GM18868 (cell line): ENCODE measurements around the gene THY1.
"Not testable (repeated sequence)": the region's sequence is repeated elsewhere in the genome, so short reads cannot be mapped to it uniquely, and the experiment has no call there.

ENCODE experiments used
- ATAC-seq: cut with Tn5 transposase; IDR thresholded peaks from one replicate; pipeline ENCODE4 v1.9.1; 2021; ENCODE audit warnings: mild to moderate bottlenecking, moderate library complexity; ENCODE audit not compliant: unreplicated experiment

Gene THY1

GRCh38 chr11:119446434-119446833, 23.5 kb upstream of the THY1 start:
- no peak for ATAC-seq

- no peak for ATAC-seq
Measured at GRCh38 chr11:119445850-119446249, 22.9 kb upstream of the THY1 start.

- ATAC-seq = no peak
Measured at GRCh38 chr11:119445379-119445778, 22.4 kb upstream of the THY1 start.

GRCh38 chr11:119441898-119442243, 18.9 kb upstream of the THY1 start:
- ATAC-seq = no peak

GRCh38 chr11:119438599-119438998, 15.6 kb upstream of the THY1 start:
- ATAC-seq = no peak

- not testable (repeated sequence) for ATAC-seq
Measured at GRCh38 chr11:119437521-119437920, 14.5 kb upstream of the THY1 start.

- no peak for ATAC-seq
Measured at GRCh38 chr11:119436711-119437110, 13.7 kb upstream of the THY1 start.

- no peak for ATAC-seq
Measured at GRCh38 chr11:119436093-119436492, 13.1 kb upstream of the THY1 start.

GRCh38 chr11:119434591-119435330, 11.8 kb upstream of the THY1 start:
- no peak for ATAC-seq

GRCh38 chr11:119433358-119433725, 10.4 kb upstream of the THY1 start:
- no peak for ATAC-seq

- no peak for ATAC-seq
Measured at GRCh38 chr11:119432484-119433357, 9.7 kb upstream of the THY1 start.

GRCh38 chr11:119431523-119431922, 8.6 kb upstream of the THY1 start:
- no peak for ATAC-seq

GRCh38 chr11:119427279-119427678, 4.3 kb upstream of the THY1 start:
- ATAC-seq = no peak

- ATAC-seq = no peak
Measured at GRCh38 chr11:119426142-119426541, 3.2 kb upstream of the THY1 start.

GRCh38 chr11:119424775-119425174, 1.8 kb upstream of the THY1 start:
- ATAC-seq = no peak

GRCh38 chr11:119424276-119424675, 1.3 kb upstream of the THY1 start:
- no peak for ATAC-seq

GRCh38 chr11:119423509-119424254, 710 bp upstream of the THY1 start:
- ATAC-seq = no peak

- no peak for ATAC-seq
Measured at GRCh38 chr11:119421941-119422808, 797 bp downstream of the THY1 start.

- ATAC-seq = no peak
Measured at GRCh38 chr11:119421351-119421750, 1.6 kb downstream of the THY1 start.

GRCh38 chr11:119420631-119421030, 2.3 kb downstream of the THY1 start:
- no peak for ATAC-seq
